ENCODE measurements around the gene MYO1B. TPM values are rescaled to one million over a fixed set of nuclear protein-coding genes. Genes with fewer than 3 reads are reported as not detected.

Gene MYO1B
- total RNA-seq, 1 experiment from 2014 or later = 43.6 TPM

DNA sequence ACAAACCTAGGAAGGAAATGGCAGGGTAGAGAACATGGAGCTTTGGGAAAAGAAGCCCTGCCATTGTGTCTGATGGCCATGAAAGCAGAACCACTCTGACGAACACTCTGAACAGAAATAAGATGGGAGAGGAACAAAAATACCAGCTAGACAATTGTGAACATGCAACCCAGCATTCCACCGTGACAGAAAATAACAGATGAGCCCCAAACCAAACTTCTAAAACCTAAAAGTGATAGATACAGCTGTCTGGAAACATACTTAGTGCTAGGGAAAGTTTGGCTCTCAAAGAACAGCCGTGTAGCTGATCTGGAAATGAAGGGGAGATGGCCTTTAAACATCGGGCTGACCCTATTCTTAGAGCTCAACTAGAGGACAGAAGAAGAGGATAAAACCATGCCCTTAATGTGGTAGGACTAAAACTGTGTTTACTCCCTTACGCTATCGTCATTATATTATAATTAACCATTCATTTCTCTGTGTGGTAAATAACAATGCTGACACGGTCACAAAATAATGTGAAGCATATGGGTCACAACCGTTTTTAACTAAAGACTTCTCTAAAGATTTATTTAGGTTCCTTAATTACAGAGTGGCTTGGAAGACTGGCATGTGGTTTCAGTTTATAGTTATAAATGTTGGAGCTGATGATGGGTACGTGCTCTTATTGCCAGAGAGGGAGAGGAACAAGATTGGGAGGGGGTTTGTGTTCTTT, 80.6 kb downstream of the MYO1B start (continued):
- TF ChIP-seq E2F5 (CRISPR knock-in tag; IDR thresholded peaks at IDR 0.05) = no peak
- no peak for TF ChIP-seq NR1H2 (CRISPR knock-in tag; IDR thresholded peaks at IDR 0.05)
- TF ChIP-seq NR2C2 (CRISPR knock-in tag; IDR thresholded peaks at IDR 0.05) = no peak

DNA sequence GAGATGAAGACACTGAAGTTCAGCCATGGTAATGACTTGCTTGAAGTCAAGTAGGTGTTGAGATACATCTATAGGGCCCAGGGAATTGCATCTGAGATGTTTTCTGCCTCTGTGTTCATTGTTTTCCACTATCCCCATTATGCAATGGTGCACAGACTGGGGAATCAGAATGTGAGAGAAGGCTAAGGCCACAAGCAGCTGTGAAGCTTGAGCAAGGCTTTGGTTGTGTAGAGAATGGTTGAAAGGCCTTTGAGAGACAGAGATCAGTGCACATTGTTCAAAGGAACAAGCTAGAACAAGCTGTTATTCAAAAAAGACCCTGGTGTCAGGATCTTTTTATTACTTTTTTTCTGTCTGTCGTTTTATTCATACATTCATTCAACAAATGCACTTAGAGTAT, 82.3 kb downstream of the MYO1B start:
- Mint-ChIP-seq H3K9me3 (peaks cover 18% of the 10 kb centered on the region), H3K36me3 (peaks cover 34% of the 10 kb centered on the region), H3K4me3 (no peak overlapping the region), H3K4me1 (peaks cover 22% of the 10 kb centered on the region), H3K27ac (no peak overlapping the region), H3K27me3 (ENCODE audit: low read depth) (no peaks in the 10 kb centered on the region)
- TF ChIP-seq MYBL2 (CRISPR knock-in tag; IDR thresholded peaks at IDR 0.05) (no peak), NR2C2 (CRISPR knock-in tag; IDR thresholded peaks at IDR 0.05) (no peak), TEAD1 (CRISPR knock-in tag; IDR thresholded peaks at IDR 0.05) (no peak), CREM (CRISPR knock-in tag; IDR thresholded peaks at IDR 0.05) (no peak), ELF4 (CRISPR knock-in tag; IDR thresholded peaks at IDR 0.05; ENCODE audit: low read depth) (no peak), IRF2 (CRISPR knock-in tag; IDR thresholded peaks at IDR 0.05; ENCODE audit: borderline replicate concordance, low read depth) (no peak), PRRX2 (CRISPR knock-in tag; IDR thresholded peaks at IDR 0.05) (no peak), ATF3 (CRISPR knock-in tag; conservative IDR thresholded peaks at IDR 0.05) (no peak), NFATC4 (CRISPR knock-in tag; IDR thresholded peaks at IDR 0.05) (no peak), NR1H2 (CRISPR knock-in tag; IDR thresholded peaks at IDR 0.05) (no peak)
- TF ChIP-seq, protein P1, sequence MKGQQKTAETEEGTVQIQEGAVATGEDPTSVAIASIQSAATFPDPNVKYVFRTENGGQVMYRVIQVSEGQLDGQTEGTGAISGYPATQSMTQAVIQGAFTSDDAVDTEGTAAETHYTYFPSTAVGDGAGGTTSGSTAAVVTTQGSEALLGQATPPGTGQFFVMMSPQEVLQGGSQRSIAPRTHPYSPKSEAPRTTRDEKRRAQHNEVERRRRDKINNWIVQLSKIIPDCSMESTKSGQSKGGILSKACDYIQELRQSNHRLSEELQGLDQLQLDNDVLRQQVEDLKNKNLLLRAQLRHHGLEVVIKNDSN (CRISPR knock-in tag; IDR thresholded peaks at IDR 0.05) = no peak
- TF ChIP-seq, protein P2, sequence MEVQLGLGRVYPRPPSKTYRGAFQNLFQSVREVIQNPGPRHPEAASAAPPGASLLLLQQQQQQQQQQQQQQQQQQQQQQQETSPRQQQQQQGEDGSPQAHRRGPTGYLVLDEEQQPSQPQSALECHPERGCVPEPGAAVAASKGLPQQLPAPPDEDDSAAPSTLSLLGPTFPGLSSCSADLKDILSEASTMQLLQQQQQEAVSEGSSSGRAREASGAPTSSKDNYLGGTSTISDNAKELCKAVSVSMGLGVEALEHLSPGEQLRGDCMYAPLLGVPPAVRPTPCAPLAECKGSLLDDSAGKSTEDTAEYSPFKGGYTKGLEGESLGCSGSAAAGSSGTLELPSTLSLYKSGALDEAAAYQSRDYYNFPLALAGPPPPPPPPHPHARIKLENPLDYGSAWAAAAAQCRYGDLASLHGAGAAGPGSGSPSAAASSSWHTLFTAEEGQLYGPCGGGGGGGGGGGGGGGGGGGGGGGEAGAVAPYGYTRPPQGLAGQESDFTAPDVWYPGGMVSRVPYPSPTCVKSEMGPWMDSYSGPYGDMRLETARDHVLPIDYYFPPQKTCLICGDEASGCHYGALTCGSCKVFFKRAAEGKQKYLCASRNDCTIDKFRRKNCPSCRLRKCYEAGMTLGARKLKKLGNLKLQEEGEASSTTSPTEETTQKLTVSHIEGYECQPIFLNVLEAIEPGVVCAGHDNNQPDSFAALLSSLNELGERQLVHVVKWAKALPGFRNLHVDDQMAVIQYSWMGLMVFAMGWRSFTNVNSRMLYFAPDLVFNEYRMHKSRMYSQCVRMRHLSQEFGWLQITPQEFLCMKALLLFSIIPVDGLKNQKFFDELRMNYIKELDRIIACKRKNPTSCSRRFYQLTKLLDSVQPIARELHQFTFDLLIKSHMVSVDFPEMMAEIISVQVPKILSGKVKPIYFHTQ (CRISPR knock-in tag; IDR thresholded peaks at IDR 0.05) = no peak
- no peak for ATAC-seq
- ChIA-PET POLR2A (no interaction called here), CTCF (interaction anchor here (0.6 kb wide), 1 partner anchor 402 kb away, joined by 4 read pairs; no protein-coding TSS in a partner anchor)
- no peak for DNase-seq (ENCODE audit: low spot score)

DNA sequence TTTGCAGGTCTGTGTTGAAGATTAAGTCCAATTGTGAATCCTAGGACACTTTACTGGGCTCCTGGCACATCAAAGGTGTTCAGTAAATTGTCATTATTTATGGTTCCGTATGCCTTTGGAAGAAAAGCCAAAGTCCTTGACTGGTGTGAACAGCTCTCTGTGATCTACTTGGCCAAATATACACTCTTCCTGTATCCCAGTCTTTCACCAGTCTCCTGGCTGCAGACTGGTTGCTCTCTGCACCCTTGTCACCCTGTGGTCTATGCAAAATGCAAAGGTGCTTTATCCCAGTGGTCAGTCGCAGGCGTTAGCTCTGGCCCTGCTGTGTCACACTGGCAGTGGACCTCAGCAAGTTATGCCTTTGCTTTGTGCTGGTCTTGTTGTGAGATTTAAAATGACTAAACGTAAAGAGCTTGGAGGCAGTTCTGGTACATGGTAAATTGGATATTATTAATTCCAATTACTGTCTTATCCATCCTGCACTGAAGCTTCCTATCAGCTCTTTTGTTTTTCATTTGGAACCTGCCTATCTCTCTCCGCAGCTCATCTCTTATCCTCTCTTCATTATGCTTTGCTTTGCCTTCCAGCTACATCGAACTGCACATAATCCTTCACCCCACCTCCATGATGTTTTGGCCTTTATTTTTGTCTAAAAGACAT, 83.1 kb downstream of the MYO1B start:
- ChIA-PET CTCF (no interaction called here), POLR2A (no interaction called here)
- Mint-ChIP-seq H3K27ac (no peak overlapping the region), H3K9me3 (peaks cover 10% of the 10 kb centered on the region), H3K36me3 (peaks cover 27% of the 10 kb centered on the region), H3K4me3 (no peak overlapping the region), H3K27me3 (ENCODE audit: low read depth) (no peaks in the 10 kb centered on the region), H3K4me1 (peaks cover 14% of the 10 kb centered on the region)
- no peak for DNase-seq (ENCODE audit: low spot score)
- ATAC-seq = no peak
- TF ChIP-seq ZNF121 (CRISPR knock-in tag; IDR thresholded peaks at IDR 0.05) (no peak), STAT6 (CRISPR knock-in tag; conservative IDR thresholded peaks at IDR 0.05; ENCODE audit: low read depth) (no peak), NFYB (CRISPR knock-in tag; conservative IDR thresholded peaks at IDR 0.05; ENCODE audit: low read depth) (no peak), SMAD4 (CRISPR knock-in tag; IDR thresholded peaks at IDR 0.05) (no peak), TEAD4 (CRISPR knock-in tag; IDR thresholded peaks at IDR 0.05) (no peak)
- TF ChIP-seq, protein P3, sequence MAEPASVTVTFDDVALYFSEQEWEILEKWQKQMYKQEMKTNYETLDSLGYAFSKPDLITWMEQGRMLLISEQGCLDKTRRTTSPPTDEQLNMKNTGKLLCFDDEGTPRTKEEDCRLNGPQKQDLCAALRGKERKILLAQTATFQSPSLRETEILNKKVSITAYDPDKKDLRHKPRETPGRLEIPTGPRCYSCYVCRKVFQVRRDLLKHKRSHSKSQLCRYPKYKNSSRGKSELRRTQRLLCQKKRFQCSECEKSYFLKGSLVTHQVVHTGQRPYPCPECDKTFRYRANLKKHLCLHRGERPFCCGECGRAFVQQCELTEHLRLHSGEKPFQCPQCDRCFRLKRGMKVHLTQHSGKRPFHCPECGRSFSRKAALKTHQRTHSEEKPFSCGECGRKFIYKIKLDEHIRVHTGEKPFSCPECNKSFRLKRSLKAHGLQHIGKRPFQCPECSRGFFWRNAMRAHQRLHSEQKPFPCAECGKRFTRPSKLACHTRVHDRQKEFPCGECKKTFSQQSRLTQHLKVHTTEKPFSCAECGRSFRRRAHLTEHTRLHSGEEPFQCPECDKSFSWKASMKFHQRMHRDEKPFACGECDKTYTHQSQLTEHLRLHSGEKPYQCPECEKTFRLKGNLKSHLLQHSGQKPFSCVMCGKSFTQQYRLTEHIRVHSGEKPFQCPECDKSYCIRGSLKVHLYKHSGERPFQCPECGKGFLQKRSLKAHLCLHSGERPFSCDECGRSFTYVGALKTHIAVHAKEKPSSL (CRISPR knock-in tag; conservative IDR thresholded peaks at IDR 0.05) = no peak
